Stimulated activated CD8-positive, alpha-beta memory T cell treated with anti-CD3 and anti-CD28 coated beads, Interleukin-4, amount 100 ng/mL, for 4 hours (primary cell): ENCODE data around the gene TBXAS1.

ENCODE experiments used
- DNase-seq, 2 donors: peaks; one replicate each; pipeline ENCODE4 v3.0.0-alpha.2; 2020; ENCODE audit warnings: low read depth in 2 of 2, low spot score in 1 of 2

TBXAS1 gene

DNA sequence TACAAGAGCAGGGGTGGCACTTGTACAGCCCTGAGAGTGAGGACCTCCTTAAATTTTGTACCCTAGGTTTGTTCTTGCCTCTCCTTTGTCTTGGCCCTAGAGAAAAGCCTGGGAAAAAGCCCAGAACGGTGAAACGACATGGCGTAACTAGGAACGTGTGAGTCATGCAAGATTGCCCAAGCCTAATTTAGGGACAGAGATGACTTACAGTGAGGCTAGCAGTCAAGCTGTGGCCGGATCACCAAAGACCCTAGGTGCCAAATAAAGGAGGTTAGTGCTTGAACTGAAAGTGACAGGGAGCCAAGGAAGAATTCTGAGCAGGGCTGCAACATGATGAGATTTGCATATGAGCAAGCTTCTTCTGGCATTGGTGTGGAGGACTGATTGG is 25.1 kb downstream of the TBXAS1 start:
- DNase-seq: no peak

GRCh38 chr7:139854803-139855497 is 25.9 kb downstream of the TBXAS1 start:
- no peak for DNase-seq

DNA sequence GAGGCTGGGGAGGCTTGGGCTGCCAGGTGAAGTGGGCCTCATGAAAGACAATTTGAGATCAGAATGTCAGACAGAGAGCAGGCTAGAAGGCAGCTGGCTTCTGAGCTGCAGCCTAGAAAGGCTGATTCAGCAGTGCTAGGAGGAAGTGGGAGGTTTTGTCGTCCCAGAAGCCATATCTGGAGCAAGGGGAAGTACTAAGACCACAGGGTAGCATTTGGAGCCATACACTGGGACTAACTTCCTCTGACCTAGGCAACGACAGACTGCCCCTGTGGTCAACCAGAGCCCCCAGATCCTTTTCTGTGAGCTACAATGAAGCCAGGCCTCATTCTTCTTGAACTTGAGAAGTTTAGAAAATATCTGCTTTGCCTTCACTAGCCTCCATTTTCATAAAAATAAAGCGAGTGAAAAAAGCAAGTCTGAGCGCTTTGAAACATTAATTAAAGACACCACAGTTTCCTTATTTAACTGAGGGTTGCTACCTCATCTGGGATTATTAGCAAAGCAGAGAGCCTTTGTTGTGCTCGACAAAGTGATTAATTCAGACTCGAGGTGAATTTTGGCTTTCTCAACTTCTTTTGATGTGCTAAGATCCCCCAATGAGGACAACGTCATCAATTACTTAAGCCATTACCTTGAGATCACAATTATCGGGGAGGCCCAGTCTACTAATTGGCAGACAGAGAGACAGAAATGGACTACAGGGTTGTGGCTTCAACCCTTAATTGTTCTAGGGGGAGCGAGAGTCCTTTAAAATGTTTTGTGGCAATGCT is 26.6 kb downstream of the TBXAS1 start:
- no peak for DNase-seq

DNA sequence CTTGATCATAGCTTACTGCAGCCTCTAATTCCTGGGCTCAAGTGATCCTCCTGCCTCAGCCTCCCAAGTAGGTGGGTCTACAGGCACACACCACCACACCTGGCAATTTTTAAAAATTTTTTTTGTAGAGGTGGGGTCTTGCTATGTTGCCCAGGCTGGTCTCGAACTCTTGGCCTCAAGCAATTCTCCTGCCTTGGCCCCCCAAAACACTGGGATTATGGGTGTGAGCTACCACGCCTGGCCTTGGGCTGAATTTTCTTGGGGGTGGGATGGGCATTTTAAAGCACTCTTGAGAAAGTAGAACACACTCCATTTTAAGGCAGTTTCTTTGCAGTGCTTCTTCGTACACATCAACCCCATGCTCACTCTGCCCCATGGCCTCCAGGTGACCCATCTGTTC is 28.7 kb downstream of the TBXAS1 start:
- DNase-seq: no peak

DNA sequence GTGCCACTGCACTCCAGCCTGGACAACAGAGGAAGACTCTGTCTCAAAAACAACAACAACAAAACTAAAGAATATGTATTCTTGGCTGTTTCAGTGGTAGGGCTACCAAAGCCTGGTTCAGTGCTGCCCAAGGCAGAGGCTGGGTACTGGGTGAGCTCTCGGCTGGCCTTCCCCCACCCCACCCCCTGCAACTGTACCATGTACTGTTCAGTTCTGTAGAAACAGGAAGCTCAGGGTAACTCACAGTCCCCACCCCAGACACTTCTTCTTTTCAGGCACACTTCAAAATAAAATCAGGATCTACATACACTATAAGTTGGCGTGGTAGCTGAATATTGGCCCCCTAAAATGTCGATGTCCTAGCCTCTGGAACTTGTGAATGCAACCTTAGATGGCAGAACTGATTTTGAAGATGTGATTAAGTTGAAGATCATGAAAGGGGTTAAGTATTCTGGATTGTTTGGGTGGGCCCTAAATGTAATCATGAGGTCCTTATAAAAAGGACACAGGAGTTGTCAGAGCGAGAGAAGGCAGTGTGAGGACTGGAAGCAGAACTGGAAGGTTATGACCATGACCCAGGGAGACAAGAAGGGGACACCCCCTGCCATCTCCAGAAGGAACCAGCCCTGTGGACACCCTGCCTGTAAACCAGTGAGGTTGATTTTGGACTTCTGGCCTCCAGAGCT is 31.2 kb downstream of the TBXAS1 start:
- DNase-seq: no peak

DNA sequence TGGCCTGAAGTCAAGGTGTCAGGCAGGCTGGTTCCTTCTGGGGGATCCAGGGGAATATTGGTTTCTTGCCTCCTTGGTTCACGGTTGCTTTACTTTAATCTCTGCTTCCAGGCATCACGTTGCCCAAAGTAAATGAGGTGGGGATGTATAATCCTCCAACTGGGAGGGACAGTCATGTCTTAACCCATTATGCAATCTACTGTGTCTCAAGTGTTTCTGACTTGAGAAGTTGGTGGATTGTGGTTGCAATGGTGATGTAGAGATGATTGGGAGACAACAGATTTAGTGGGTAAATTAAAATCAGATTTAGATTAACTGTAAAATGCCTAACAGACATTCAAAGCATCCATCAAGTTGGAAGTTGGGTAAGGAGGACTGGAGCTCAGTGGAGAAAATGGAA is 32.7 kb downstream of the TBXAS1 start:
- DNase-seq: no peak

- no peak for DNase-seq
These were observed 37.2 kb downstream of the TBXAS1 start for GRCh38 chr7:139866047-139866837.

- no peak for DNase-seq
These were observed 38.8 kb downstream of the TBXAS1 start for GRCh38 chr7:139867847-139868246.

DNA sequence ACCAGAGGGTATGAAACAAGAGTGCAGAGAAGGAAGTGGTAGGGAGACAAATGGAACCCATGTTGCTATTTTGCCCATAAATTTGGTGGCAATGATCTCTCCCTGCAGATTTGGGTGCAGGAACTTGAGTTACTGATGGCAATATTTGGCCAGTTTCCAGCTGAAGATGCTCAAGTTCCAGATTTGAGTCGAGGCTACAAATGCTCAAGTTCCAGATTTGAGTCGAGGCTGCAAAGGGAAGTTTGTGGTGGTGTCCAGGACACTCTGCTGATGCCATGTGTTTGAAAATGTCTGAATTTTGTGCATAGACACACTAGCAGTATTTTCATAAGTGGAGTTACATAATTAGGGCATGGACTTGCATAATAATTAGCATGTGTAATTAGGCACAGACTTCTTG is 40.8 kb downstream of the TBXAS1 start:
- no peak for DNase-seq

DNA sequence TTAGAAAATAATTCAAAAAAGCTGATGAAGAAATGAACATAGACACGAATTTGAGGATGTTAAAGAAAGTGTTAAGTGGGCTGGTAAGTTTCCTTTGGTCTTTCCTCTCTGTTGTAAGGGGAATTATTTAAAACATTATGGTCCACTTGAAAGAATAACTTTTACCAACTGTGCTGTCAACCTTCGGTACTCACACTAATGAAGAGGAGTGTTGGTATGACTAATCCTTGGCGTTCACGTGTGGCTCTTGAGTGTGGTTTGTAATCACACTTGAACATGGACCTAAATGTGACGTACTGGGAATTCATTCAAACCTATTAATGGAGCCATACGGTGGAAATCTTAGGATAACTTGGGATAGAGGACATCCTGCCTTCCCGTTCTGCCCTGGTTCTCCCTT is 41.3 kb downstream of the TBXAS1 start:
- DNase-seq: no peak

GRCh38 chr7:139871331-139871730 is 42.3 kb downstream of the TBXAS1 start:
- no peak for DNase-seq

GRCh38 chr7:139871820-139872219 is 42.8 kb downstream of the TBXAS1 start:
- DNase-seq: no peak

DNA sequence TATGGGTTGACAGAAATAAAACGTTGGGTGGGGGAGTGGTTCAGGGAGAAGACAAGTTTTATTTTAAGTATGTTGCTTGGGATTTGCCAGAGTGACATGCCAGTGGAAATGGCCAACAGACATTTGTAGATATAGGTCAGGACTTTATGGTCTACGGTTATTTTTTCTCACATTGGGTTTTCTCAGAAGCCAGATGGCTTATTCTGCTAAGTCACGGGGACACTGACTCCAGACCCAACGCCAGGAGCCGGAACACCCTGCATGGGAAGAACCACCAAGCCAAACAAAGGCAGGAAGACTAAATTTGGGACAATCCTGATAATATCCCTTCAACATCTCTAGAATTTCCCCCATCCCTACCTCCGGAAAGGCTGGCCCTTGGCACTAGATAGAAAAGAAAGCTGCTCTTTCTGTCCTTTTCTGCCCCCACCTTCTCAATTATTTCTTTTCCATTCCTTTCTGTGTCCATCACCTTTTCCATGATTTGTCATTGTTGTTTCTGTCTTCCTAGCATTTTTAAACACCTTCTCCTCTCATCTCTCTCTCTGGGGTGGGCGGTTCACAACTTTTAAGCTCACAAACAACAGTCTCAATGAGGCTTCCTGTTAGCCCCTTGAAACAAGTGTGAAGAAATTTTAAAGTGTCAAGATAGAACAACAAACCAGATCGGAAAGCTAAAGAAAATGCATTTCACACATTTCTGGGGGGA is 44.7 kb downstream of the TBXAS1 start:
- no peak for DNase-seq

- DNase-seq: no peak
These were observed 45.2 kb downstream of the TBXAS1 start for GRCh38 chr7:139874302-139874629.

DNA sequence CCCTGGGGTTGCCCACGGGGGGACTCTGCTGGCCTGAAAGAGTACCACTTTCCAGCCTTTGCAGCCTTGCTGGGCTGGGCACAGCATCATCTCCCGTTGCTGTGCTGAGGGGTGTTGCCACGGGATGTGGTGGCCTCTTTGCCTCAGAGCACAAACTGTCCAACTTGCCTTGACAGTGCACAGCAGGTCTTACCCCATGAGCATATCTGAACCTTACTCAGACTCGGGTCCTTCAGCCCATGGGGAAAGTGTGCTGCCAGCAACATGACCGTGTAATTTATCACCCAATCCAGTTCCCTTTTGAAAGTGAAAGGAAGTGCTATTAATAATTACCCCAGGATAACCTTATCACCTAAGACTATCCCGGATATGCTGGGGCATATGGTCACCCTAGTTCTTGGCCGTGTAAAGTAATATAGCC is 46.8 kb downstream of the TBXAS1 start:
- DNase-seq: no peak

- DNase-seq: no peak
These were observed 47.7 kb downstream of the TBXAS1 start for GRCh38 chr7:139876622-139877283.

DNA sequence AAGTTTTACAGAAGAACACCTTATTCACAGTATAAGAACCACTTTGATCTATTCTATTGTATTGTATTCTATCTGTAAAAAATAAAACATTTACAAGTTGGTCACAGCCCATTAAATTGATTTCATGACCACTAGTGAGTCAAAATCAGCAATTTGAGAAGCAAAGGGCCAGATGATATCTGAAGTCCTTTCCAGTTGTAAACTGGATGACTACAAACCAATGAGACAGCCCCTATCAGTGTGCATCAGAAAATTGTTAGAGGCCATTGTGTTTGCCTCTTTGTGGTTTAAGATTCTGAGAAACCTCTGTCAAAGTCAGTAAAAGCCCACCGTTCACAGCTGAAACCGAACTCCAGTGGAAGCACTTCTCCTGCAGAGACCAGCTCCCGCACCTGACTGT is 54.8 kb downstream of the TBXAS1 start:
- no peak for DNase-seq

DNA sequence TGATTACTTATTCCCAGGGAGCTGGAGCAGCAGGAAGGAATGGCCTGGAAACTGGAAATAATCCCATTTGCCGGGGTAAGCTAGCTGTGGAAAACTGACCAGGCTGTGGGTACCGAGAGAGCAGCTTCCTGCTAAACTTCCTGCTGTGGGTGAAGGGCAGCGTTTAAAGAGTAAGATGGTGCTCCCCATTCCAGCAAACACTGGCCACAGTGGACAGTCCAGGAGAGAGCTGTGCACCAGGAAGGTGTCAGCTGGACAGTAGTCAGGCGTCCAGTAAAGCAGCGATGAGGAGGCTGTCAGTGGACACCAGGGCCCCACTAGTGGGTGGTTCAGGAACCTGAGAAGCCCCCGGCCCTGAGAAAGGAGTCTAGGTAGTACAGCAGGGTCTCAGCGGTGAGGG is 55.4 kb downstream of the TBXAS1 start:
- DNase-seq: no peak

DNA sequence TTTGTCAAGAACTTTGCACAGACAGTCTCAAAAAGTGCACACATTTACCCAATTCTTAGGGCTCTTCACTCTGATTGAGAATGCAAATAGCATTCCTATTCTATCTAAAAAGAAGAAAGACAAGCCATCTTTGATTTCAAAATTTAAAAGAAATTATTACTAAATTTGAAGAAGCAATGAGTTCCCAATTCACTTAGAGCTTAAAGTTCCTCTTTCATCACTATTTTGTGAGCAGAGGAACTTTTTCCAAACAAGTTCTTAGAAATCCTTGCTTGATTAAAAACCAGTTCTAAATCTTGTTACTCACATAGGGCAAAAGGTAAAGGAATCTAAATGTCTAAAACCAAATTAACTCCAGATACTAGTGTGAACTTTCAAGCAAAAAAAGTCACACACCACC is 56.4 kb downstream of the TBXAS1 start:
- DNase-seq: no peak

DNA sequence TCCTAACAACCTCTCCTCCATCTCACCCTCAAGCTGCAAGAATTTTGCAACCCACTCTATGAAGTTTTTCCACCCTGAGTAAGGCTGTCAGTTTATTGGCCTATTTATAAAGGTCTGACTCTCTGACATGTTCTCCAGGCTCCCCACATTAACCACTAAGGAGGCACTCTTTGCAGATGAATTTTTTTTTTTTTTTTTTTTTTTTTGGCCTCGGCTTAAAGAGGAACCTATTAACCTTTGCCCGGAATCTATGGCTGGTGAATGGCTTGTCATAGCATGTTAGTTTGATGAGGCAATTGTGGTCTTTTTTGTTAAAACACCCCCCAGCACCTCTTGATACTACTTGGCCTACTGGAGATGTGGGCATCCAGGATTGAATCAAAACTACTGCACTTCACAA is 57.1 kb downstream of the TBXAS1 start:
- DNase-seq: no peak
